OCI-LY1 (cell line): ENCODE results near the gene ZNF697.

Source experiments
- H2AFZ ChIP-seq: fragments of 200-600 bp; sonication (generic), shearing (Covaris generic); 2 replicates; pipeline ENCODE4 v1.6.0; 2014; ENCODE audit warnings: antibody characterized with exemption, mild to moderate bottlenecking, low read length
- H3F3A ChIP-seq: fragments of 200-600 bp; sonication (generic), shearing (Covaris generic); 2 replicates; pipeline ENCODE4 v1.6.0; 2014; ENCODE audit warnings: mild to moderate bottlenecking, antibody characterized with exemption, low read length, moderate library complexity; ENCODE audit not compliant: insufficient read depth
- H3K27ac ChIP-seq: fragments of 200-600 bp; sonication (generic); 2 replicates; pipeline ENCODE4 v1.5.1; 2014; ENCODE audit warnings: low read length, mixed run types, mild to moderate bottlenecking, low read depth; ENCODE audit not compliant: poor library complexity, severe bottlenecking
- H3K27me3 ChIP-seq: fragments of 200-600 bp; sonication (generic); 2 replicates; pipeline ENCODE4 v1.6.0; 2014; ENCODE audit warnings: antibody characterized with exemption, mild to moderate bottlenecking, low read length, moderate library complexity; ENCODE audit not compliant: insufficient read depth
- H3K36me3 ChIP-seq: fragments of 200-600 bp; sonication (generic); 2 replicates; pipeline ENCODE4 v1.6.1; 2014; ENCODE audit warnings: mild to moderate bottlenecking, antibody characterized with exemption, low read length, moderate library complexity, mixed read lengths; ENCODE audit not compliant: insufficient read depth
- H3K4me1 ChIP-seq: fragments of 200-600 bp; sonication (generic); 2 replicates; pipeline ENCODE4 v1.5.1; 2014; ENCODE audit warnings: mild to moderate bottlenecking, low read length, moderate library complexity; ENCODE audit not compliant: insufficient read depth, severe bottlenecking
- H3K4me2 ChIP-seq: fragments of 200-600 bp; sonication (generic), shearing (Covaris generic); 2 replicates; pipeline ENCODE4 v1.6.1; 2014; ENCODE audit warnings: low read length
- H3K4me3 ChIP-seq: fragments of 200-600 bp; sonication (generic); 2 replicates; pipeline ENCODE4 v1.5.1; 2014; ENCODE audit warnings: low read length, low read depth, mild to moderate bottlenecking, mixed read lengths; ENCODE audit not compliant: poor library complexity, severe bottlenecking
- H3K79me2 ChIP-seq: fragments of 200-600 bp; shearing (Covaris generic); 2 replicates; pipeline ENCODE4 v1.6.1; 2016; ENCODE audit warnings: mixed run types, low read length, mixed read lengths; ENCODE audit not compliant: insufficient read depth
- H3K9ac ChIP-seq: fragments of 200-600 bp; sonication (generic), shearing (Covaris generic); 2 replicates; pipeline ENCODE4 v1.6.1; 2014; ENCODE audit warnings: mild to moderate bottlenecking, low read length, mixed read lengths
- H3K9me2 ChIP-seq: fragments of 200-600 bp; sonication (generic), shearing (Covaris generic); 2 replicates; pipeline ENCODE4 v1.6.1; 2014; ENCODE audit warnings: low read depth, mild to moderate bottlenecking, low read length, mixed read lengths
- H3K9me3 ChIP-seq: fragments of 200-600 bp; shearing (Covaris generic); 2 replicates; pipeline ENCODE4 v1.6.1; 2014; ENCODE audit warnings: low read length, mixed read lengths
- H4K20me1 ChIP-seq: fragments of 200-600 bp; sonication (generic), shearing (Covaris generic); 2 replicates; pipeline ENCODE4 v1.6.0; 2016; ENCODE audit warnings: mild to moderate bottlenecking, low read length; ENCODE audit not compliant: insufficient read depth
- CTCF ChIP-seq: fragments of 200-600 bp; sonication (generic), shearing (Covaris generic); IDR thresholded peaks from 2 replicates; pipeline ENCODE4 v1.5.1; 2017; ENCODE audit warnings: mild to moderate bottlenecking, antibody characterized with exemption, low read length, moderate library complexity, mixed read lengths
- EZH2 ChIP-seq: fragments of 200-600 bp; sonication (generic), shearing (Covaris generic); IDR thresholded peaks from 2 replicates; pipeline ENCODE4 v1.8.0; 2017; ENCODE audit warnings: borderline replicate concordance, mixed run types, mild to moderate bottlenecking, antibody characterized with exemption, low read length, moderate library complexity, mixed read lengths

Gene ZNF697

DNA sequence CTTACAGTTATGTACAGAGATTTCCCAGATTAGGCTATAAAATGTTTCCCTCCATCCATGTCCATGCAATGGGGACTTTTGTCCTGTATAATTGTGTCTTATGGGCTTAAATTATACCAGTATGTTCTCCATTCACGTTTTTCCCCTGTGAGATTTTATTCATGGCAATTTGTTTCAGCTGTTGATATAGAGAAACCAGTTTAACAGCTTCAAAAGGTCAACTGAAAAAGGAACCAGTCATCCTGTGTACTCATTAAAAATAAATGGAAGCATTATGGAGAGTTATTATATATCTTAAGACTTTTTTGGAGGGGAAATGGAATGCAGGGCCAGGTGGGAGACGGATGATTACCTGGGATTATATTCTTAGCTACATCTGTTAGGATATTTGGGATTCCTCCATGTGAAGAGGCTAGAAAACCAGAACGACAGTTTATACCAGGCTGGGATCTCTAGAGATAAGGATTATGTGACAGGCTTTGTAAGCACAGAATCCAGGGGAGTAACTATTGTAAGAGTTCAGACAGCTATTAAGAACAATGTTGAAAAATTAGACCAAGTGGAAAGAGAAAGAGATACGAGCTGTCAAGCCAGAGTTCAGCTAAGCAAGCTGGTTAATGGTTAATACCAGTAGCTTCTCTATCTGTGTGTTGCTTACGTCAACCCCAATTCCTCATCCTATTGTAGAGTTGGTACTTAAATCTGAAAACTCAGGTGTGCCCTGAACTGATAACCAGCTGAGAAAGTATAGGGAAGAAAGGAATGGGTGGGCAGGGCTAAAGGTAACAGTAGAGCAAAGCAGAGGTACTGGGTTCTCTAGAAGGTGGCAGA, 12.4 kb upstream of the ZNF697 start:
- Histone ChIP-seq H3K79me2 (no peaks in the 10 kb centered on the region), H3K4me3 (no peak overlapping the region), H3K36me3 (no peaks in the 10 kb centered on the region), H3K9me2 (no peaks in the 10 kb centered on the region), H3K9ac (no peak overlapping the region), H4K20me1 (no peaks in the 10 kb centered on the region), H3F3A (no peaks in the 10 kb centered on the region), H3K9me3 (no peaks in the 10 kb centered on the region), H3K4me2 (no peak overlapping the region), H2AFZ (no peak overlapping the region), H3K27me3 (no peaks in the 10 kb centered on the region), H3K4me1 (no peaks in the 10 kb centered on the region), H3K27ac (no peak overlapping the region)
- no peak for TF ChIP-seq CTCF
- TF ChIP-seq EZH2: no peak

DNA sequence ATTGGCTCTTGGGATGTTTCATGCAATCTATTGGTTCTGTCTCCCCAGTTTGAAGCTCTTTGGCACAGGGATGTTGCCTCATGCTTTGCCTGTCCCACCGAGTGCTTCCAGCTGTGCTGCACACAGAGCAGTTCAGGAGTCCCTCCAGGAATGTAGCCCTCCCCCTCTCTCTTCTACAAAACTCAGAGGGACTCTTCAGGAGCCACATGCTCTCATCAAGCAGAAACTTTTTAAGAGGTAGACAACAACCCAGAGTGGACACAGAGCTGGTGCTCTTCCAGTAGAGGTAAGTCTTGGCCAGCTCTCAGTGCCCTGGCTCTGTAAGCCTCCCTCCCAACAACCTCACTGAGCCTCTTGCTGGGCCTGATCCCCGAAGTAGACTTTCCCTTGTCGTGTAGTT, 11.6 kb upstream of the ZNF697 start:
- H3K9ac ChIP-seq: no peak overlapping the region
- H3K4me2 ChIP-seq: no peak overlapping the region
- no peaks in the 10 kb centered on the region for H4K20me1 ChIP-seq
- TF ChIP-seq CTCF: no peak
- TF ChIP-seq EZH2: no peak
- H3K4me1 ChIP-seq: no peaks in the 10 kb centered on the region
- H3F3A ChIP-seq: no peaks in the 10 kb centered on the region
- no peak overlapping the region for H2AFZ ChIP-seq
- H3K4me3 ChIP-seq: no peak overlapping the region
- H3K9me3 ChIP-seq: no peaks in the 10 kb centered on the region
- H3K9me2 ChIP-seq: no peaks in the 10 kb centered on the region
- H3K79me2 ChIP-seq: no peaks in the 10 kb centered on the region
- no peak overlapping the region for H3K27ac ChIP-seq
- H3K36me3 ChIP-seq: no peaks in the 10 kb centered on the region
- no peaks in the 10 kb centered on the region for H3K27me3 ChIP-seq

- H3K4me1 ChIP-seq: no peaks in the 10 kb centered on the region
- H3K4me3 ChIP-seq: no peak overlapping the region
- no peak overlapping the region for H3K9ac ChIP-seq
- H2AFZ ChIP-seq: no peak overlapping the region
- H3K27me3 ChIP-seq: no peaks in the 10 kb centered on the region
- no peaks in the 10 kb centered on the region for H3K9me2 ChIP-seq
- H3F3A ChIP-seq: no peaks in the 10 kb centered on the region
- TF ChIP-seq EZH2 (no peak), CTCF (no peak)
- H3K9me3 ChIP-seq: no peaks in the 10 kb centered on the region
- H4K20me1 ChIP-seq: no peaks in the 10 kb centered on the region
- no peaks in the 10 kb centered on the region for H3K79me2 ChIP-seq
- H3K36me3 ChIP-seq: no peaks in the 10 kb centered on the region
- no peak overlapping the region for H3K27ac ChIP-seq
- H3K4me2 ChIP-seq: no peak overlapping the region
Observed at GRCh38 chr1:119656410-119656955, 8.4 kb upstream of the ZNF697 start.
